OCI-LY7 (cell line): ENCODE results near the gene HIVEP3. TPM values are rescaled to one million over a fixed set of nuclear protein-coding genes. Genes with fewer than 3 reads are reported as not detected.
"Not testable (repeated sequence)": the region's sequence is repeated elsewhere in the genome, so short reads cannot be mapped to it uniquely, and the experiment has no call there.

Source experiments
- BruUV-seq: library from RNA; stranded (reverse); fragments of 400-500 nt; replicated peaks from 2 replicates; lab custom pipeline; 2021; lab: Mats Ljungman, UMichigan
- CTCF ChIA-PET: fragments of 300-600 bp; sonication (Branson Sonifier 250); formaldehyde crosslinking; loops from one replicate; lab custom pipeline; 2022; ENCODE audit warnings: antibody characterized with exemption; ENCODE audit not compliant: unreplicated experiment; lab: Charles Lee
- POLR2A ChIA-PET: fragments of 300-600 bp; sonication (Branson Sonifier 250); formaldehyde crosslinking; loops from one replicate; lab custom pipeline; 2022; ENCODE audit warnings: antibody characterized with exemption; lab: Charles Lee
- DNase-seq: peaks from one replicate; pipeline ENCODE4 v3.0.0-alpha.2; 2015; ENCODE audit warnings: low spot score
- H2AFZ ChIP-seq: fragments of 200-600 bp; sonication (generic), shearing (Covaris generic); 2 replicates; pipeline ENCODE4 v1.6.1; 2014; ENCODE audit warnings: mild to moderate bottlenecking, antibody characterized with exemption, low read length, moderate library complexity
- H3K27ac ChIP-seq: fragments of 200-600 bp; sonication (generic); 2 replicates; pipeline ENCODE4 v1.5.1; 2014; ENCODE audit warnings: mixed run types, low read depth, mild to moderate bottlenecking, moderate library complexity, low read length, inconsistent platforms; ENCODE audit not compliant: poor library complexity, severe bottlenecking
- H3K36me3 ChIP-seq: fragments of 200-600 bp; sonication (generic); 2 replicates; pipeline ENCODE4 v1.6.1; 2014; ENCODE audit warnings: mild to moderate bottlenecking, antibody characterized with exemption, low read length, moderate library complexity, mixed read lengths; ENCODE audit not compliant: insufficient read depth
- H3K4me1 ChIP-seq: fragments of 200-600 bp; sonication (generic); 2 replicates; pipeline ENCODE4 v1.5.1; 2014; ENCODE audit warnings: mild to moderate bottlenecking, low read length; ENCODE audit not compliant: insufficient read depth, poor library complexity, severe bottlenecking
- H3K4me2 ChIP-seq: fragments of 200-600 bp; sonication (generic); 2 replicates; pipeline ENCODE4 v1.6.1; 2014; ENCODE audit warnings: mild to moderate bottlenecking, low read length
- H3K4me3 ChIP-seq: fragments of 200-600 bp; sonication (generic); 2 replicates; pipeline ENCODE4 v1.5.1; 2014; ENCODE audit warnings: mild to moderate bottlenecking, low read depth, low read length; ENCODE audit not compliant: poor library complexity, severe bottlenecking
- H3K79me2 ChIP-seq: fragments of 200-600 bp; sonication (generic); 2 replicates; pipeline ENCODE4 v1.6.1; 2016; ENCODE audit warnings: low read depth, mild to moderate bottlenecking, low read length, moderate library complexity, mixed read lengths; ENCODE audit not compliant: insufficient read depth
- H3K9me2 ChIP-seq: fragments of 200-600 bp; sonication (generic); 2 replicates; pipeline ENCODE4 v1.6.1; 2016; ENCODE audit warnings: mild to moderate bottlenecking, low read length, mixed read lengths; ENCODE audit not compliant: insufficient read depth
- H3K9me3 ChIP-seq: fragments of 200-600 bp; sonication (generic); 2 replicates; pipeline ENCODE4 v1.6.1; 2014; ENCODE audit warnings: mild to moderate bottlenecking, mixed run types, low read length, mixed read lengths
- H4K20me1 ChIP-seq: fragments of 200-600 bp; sonication (generic); 2 replicates; pipeline ENCODE4 v1.6.1; 2014; ENCODE audit warnings: mild to moderate bottlenecking, antibody characterized with exemption, low read length, moderate library complexity, mixed read lengths; ENCODE audit not compliant: insufficient read depth
- CTCF ChIP-seq: fragments of 200-600 bp; sonication (generic); conservative IDR thresholded peaks from 2 replicates; pipeline ENCODE4 v1.5.1; 2014; ENCODE audit warnings: mild to moderate bottlenecking, antibody characterized with exemption, low read length, moderate library complexity, mixed read lengths
- EZH2phosphoT487 ChIP-seq: fragments of 200-600 bp; sonication (generic); IDR thresholded peaks from 2 replicates; pipeline ENCODE4 v1.6.1; 2018; ENCODE audit warnings: low read depth, borderline replicate concordance, mild to moderate bottlenecking, mixed run types, antibody characterized with exemption, low read length, moderate library complexity, mixed read lengths
- intact Hi-C: fragments of 100-400 bp; cut with micrococcal nuclease; formaldehyde crosslinking; loops from one replicate; pipeline ENCODE4 v1.10.0; 2022; ENCODE audit not compliant: unreplicated experiment
- total RNA-seq, 2 experiments: library from RNA; depleted of rRNA in 1 of 2; stranded (reverse); fragments of >200 nt in 1 of 2; shearing (Covaris generic) in 1 of 2; gene quantifications; 2 replicates each; pipeline ENCODE4 v1.2.3, GENCODE V29; 2014 to 2022

Gene HIVEP3
- total RNA-seq, 2 experiments from 2014 or later, result 0.53 to 0.60 TPM

GRCh38 chr1:41558761-41559171, 360.0 kb downstream of the HIVEP3 start:
- Histone ChIP-seq H3K4me3 (no peak overlapping the region), H2AFZ (no peak overlapping the region), H3K9me2 (no peaks in the 10 kb centered on the region), H3K4me2 (no peak overlapping the region), H4K20me1 (no peaks in the 10 kb centered on the region), H3K27ac (no peak overlapping the region), H3K4me1 (no peaks in the 10 kb centered on the region), H3K9me3 (no peaks in the 10 kb centered on the region), H3K79me2 (no peaks in the 10 kb centered on the region), H3K36me3 (no peaks in the 10 kb centered on the region)
- BruUV-seq, result no TSS peak
- no peak for DNase-seq
- ChIA-PET CTCF (no interaction called here), POLR2A (no interaction called here)
- intact Hi-C loops, result no loop called here
- TF ChIP-seq CTCF (no peak), EZH2phosphoT487 (no peak)

- Histone ChIP-seq H2AFZ (no peak overlapping the region), H3K9me3 (no peaks in the 10 kb centered on the region), H3K9me2 (no peaks in the 10 kb centered on the region), H3K4me2 (no peak overlapping the region), H3K4me1 (no peaks in the 10 kb centered on the region), H3K79me2 (no peaks in the 10 kb centered on the region), H3K36me3 (no peaks in the 10 kb centered on the region), H3K27ac (no peak overlapping the region), H3K4me3 (no peak overlapping the region), H4K20me1 (no peaks in the 10 kb centered on the region)
- intact Hi-C loops, result no loop called here
- no peak for DNase-seq
- BruUV-seq, result no TSS peak
- CTCF ChIA-PET, result no interaction called here
- POLR2A ChIA-PET, result no interaction called here
- TF ChIP-seq EZH2phosphoT487, result no peak
- no peak for TF ChIP-seq CTCF
Measured at GRCh38 chr1:41557751-41558455, 360.8 kb downstream of the HIVEP3 start.

- H3K4me3 ChIP-seq, H3K79me2 ChIP-seq, H3K27ac ChIP-seq, H4K20me1 ChIP-seq, H3K36me3 ChIP-seq, DNase-seq, BruUV-seq, CTCF ChIA-PET, H3K4me2 ChIP-seq, H3K9me2 ChIP-seq, H3K4me1 ChIP-seq, POLR2A ChIA-PET, H3K9me3 ChIP-seq, H2AFZ ChIP-seq, intact Hi-C loops: not testable (repeated sequence)
Measured at GRCh38 chr1:41554746-41555145, 364.0 kb downstream of the HIVEP3 start.
